GM12865 (cell line): ENCODE results near the gene SUGCT.
A peak's percentile ranks its signal among the peaks of the same experiment; 100 is the strongest.
"Not testable (repeated sequence)": the region's sequence is repeated elsewhere in the genome, so short reads cannot be mapped to it uniquely, and the experiment has no call there.

ENCODE experiments used
- DNase-seq: peaks from one replicate; pipeline ENCODE4 v3.0.0; 2010; ENCODE audit warnings: low read depth
- H3K4me3 ChIP-seq: 2 replicates; pipeline ENCODE4 v1.5.1; 2011; ENCODE audit warnings: mild to moderate bottlenecking, low read depth, low read length, control low read depth
- TF ChIP-seq, protein P1 (sequence below): IDR thresholded peaks from 2 replicates; pipeline ENCODE4 v1.5.1; 2011; ENCODE audit warnings: low read length, control low read depth, low read depth, inconsistent platforms; ENCODE audit not compliant: insufficient read depth; ENCODE audit errors: missing control alignments

The SUGCT gene

DNA sequence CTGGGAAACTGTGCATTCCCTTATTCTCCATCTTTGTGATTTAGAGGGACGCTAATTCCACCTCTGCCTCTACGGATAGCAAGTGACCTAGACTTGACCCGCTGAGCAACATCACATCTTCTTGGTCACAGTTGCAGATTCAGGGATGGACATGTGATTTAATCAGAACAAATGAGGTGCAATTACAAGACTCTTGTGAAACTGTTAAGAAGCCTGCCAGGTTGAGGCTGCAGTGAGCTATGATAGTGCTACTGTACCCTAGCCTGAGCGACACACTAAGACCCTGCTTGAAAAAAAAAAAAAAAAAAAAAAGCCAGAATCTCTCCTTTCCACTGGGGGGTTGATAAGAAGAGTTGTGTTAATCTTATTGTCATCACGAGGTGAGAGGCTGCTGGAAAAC lies 14.8 kb upstream of the SUGCT start:
- DNase-seq = no peak
- H3K4me3 ChIP-seq = no peak overlapping the region
- TF ChIP-seq, protein P1, sequence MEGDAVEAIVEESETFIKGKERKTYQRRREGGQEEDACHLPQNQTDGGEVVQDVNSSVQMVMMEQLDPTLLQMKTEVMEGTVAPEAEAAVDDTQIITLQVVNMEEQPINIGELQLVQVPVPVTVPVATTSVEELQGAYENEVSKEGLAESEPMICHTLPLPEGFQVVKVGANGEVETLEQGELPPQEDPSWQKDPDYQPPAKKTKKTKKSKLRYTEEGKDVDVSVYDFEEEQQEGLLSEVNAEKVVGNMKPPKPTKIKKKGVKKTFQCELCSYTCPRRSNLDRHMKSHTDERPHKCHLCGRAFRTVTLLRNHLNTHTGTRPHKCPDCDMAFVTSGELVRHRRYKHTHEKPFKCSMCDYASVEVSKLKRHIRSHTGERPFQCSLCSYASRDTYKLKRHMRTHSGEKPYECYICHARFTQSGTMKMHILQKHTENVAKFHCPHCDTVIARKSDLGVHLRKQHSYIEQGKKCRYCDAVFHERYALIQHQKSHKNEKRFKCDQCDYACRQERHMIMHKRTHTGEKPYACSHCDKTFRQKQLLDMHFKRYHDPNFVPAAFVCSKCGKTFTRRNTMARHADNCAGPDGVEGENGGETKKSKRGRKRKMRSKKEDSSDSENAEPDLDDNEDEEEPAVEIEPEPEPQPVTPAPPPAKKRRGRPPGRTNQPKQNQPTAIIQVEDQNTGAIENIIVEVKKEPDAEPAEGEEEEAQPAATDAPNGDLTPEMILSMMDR = no peak

DNA sequence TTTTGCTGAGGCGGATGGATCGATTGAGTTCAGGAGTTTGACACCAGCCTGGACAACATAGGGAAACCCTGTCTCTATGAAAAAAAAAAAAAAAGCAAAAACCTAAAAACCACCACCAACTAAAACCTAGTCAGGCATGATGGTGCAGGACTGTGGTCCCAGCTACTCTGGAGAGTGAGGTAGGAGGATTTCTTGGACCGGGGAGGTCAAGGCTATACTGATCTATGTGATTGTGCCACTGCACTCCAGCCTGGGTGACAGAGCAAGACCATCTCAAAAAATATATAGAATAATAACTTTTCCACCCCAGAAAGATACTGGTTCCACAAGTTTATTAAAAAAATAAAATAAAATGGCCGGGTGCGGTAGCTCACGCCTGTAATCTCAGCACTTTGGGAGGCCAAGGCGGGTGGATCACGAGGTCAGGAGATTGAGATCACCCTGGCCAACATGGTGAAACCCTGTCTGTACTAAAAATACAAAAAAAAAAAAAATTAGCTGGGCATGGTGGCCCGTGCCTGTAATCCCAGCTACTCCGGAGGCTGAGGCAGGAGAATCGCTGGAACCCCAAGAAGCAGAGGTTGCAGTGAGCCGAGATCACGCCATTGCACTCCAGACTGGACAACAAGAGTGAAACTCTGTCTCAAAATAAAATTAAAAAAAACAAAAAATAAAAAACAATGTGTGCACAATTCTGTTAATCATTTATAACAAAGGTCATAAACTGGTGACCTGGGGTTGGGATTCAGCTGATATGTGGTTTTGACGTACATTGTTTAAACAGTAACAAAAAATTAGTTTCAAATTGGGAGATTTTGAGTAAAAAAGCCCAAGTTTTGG lies 12.5 kb upstream of the SUGCT start:
- not testable (repeated sequence) for H3K4me3 ChIP-seq, DNase-seq

DNA sequence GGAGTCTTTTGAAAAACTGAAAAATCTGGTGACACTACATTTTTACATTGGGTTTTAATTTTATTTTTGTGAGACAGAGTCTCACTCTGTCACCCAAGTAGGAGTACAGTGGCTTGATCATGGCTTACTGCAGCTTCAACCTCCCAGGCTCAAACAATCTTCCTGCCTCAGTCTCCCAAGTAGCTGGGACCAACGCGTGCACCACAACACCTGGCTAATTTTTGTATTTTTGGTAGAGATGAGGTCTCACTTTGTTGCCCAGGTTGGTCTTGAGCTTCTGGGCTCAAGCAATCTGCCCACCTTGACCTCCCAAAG lies 11.9 kb upstream of the SUGCT start:
- DNase-seq = no peak
- TF ChIP-seq, protein P1 = no peak
- no peak overlapping the region for H3K4me3 ChIP-seq

DNA sequence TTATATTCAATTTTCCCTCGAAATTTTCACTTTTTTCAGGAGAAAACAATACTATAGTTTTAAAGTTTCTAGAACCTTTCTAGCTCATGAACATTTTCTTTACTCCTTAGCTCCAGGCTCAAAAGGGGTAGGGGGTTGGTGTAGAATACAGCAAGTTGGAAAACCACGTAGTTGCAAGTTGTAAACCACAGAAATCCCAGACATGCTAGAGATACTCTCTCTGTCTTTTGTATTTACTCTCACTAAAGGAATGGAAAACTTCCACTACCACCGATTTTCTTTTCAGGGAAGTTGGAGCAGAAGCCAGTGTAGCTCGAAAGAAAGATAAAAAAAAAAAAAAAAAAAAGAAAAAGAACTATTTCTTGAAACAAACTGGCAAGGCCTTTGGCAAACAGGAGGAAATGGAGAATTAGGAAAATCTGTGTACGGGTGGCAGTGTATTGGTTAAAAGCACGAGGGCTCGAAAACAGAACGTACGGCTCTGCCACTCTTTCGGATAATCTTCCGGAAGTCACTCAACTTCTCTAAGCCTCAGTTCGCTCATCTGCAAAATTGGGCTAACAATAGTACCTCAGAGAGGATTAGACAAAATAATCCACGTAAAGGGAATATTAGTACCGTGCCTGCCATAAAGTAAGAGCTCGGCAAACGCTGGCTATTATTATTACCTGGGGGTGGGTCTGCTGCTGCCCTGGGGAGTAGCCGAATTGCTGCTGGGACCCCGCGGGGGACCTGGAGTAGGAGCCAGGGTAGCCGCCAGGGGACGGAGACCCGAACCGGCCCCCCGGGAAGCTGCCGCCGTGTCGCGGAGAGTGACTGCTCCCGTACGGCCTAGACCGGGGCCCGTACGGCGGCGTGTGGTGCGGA lies 1.0 kb upstream of the SUGCT start:
- TF ChIP-seq, protein P1 = no peak
- DNase-seq = peak; percentile 44
- H3K4me3 ChIP-seq = peak overlapping the region; percentile 81

DNA sequence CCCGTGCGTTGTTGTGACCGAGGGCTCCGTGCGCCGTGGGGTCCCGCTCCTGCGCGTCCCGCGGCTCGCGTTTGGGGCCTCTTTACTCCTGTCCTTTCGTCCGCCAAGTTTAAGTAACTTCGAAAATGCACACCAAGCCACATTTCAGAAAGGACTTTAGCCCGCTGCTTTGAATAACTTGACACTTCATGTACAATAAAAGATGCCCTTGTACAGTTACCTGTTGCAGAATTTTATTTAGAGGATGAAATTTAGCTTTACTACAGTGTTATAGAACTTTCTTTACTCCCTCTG lies 459 bp downstream of the SUGCT start:
- TF ChIP-seq, protein P1 = no peak
- H3K4me3 ChIP-seq = peak overlapping the region; percentile 81
- DNase-seq = no peak

DNA sequence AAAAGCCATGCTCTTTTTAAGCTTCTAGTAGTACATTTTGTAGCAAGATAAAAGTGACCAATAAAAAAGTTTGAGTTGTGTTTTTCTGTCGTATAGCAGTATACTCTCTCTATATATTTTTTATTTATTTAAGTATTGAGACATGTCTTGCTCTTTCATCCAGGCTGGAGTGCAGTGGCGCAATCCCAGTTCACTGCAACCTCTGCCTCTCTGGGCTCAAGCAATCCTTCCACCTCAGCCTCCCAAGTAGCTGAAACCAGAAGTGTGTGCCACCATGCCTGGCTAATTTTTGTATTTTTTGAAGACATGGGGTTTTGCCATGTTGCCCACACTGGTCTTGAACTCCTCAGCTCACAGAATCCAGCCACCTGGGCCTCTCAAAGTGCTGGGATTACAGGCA lies 2.8 kb downstream of the SUGCT start:
- no peak for DNase-seq
- TF ChIP-seq, protein P1 = no peak
- no peak overlapping the region for H3K4me3 ChIP-seq

DNA sequence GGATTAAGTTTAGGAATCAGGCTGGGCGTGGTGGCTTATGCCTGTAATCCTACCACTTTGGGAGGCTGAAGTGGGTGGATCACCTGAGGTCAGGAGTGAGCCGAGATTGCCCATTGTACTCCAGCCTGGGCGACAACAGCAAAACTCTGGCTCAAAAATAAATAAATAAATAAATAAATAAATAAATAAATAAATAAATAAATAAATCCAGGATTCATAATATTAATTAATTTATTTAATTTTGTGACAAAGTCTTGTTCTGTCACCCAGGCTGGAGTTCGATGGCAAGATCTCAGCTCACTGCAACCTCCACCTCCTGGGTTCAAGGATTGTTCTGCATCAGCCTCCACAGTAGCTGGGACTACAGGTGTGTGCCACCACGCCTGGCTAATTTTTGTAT lies 4.2 kb downstream of the SUGCT start:
- DNase-seq = no peak
- H3K4me3 ChIP-seq = no peak overlapping the region
- TF ChIP-seq, protein P1 = no peak

DNA sequence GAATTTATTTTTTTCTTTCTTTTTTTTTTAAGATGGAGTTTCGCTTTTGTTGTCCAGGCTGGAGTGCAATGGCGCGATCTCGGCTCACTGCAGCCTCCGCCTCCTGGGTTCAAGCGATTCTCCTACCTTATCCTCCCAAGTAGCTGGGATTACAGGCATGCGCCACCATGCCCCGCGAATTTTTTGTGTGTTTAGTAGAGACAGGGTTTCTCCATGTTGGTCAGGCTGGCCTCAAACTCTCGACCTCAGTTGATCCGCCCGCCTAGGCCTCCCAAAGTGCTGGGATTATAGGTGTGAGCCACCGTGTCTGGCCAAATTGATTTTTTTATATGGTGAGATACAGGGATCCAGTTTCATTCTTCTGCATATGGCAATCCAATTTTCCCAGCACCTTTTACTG lies 5.1 kb downstream of the SUGCT start:
- DNase-seq, H3K4me3 ChIP-seq: not testable (repeated sequence)

DNA sequence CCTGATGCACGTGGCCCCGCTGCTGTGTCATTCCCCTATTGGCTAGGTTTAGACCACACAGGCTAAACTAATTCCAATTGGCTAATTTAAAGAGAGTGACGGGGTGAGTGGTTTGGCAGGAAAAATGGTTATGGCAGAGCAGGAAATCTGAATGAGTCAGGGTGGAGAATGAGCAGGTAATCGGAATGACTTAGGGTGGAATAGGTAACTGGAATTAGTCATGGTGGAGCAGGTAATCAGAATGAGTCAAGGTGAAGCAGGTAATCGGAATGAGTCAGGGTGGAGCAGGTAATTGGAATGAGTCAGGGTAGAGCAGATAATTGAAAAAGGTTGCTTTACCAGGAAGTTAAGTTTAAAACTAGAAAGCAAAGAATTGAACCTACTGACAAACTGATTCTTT lies 7.1 kb downstream of the SUGCT start:
- not testable (repeated sequence) for H3K4me3 ChIP-seq

DNA sequence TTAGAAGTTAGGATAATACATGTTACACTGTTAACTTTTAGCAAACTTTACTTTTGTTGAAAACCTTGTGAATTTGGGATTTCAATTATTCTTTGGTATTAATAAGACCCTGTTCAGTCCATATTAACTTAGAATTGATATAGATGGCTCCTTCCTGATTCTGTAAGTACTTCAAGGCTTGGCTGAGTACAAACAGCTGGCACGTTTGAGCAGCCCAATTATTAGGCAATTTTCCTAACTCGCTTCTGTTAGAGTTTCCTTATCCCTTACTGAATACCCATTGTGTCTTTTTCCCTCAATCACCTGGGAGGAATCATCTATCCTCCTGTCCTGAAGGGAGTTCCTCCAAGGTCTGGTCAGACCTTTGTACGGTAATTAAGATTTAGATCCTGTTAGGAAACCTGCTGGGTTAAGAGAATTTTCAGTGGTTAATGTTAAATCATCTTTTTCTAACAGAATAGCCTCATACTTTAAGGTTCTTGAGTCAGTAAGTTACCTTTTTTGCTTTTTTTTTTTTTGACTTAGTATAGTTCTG lies 10.9 kb downstream of the SUGCT start:
- H3K4me3 ChIP-seq, DNase-seq: not testable (repeated sequence)

More for the DNA sequence above, 7.1 kb downstream of the SUGCT start:
- DNase-seq = not testable (repeated sequence)
